HG03432 (cell line): ENCODE results near the gene NLRP7.
"Not testable (repeated sequence)": the region's sequence is repeated elsewhere in the genome, so short reads cannot be mapped to it uniquely, and the experiment has no call there.

Experiments
- ATAC-seq: cut with Tn5 transposase; IDR thresholded peaks from one replicate; pipeline ENCODE4 v1.9.1; 2021; ENCODE audit warnings: mild to moderate bottlenecking, moderate library complexity; ENCODE audit not compliant: unreplicated experiment

The NLRP7 gene

DNA sequence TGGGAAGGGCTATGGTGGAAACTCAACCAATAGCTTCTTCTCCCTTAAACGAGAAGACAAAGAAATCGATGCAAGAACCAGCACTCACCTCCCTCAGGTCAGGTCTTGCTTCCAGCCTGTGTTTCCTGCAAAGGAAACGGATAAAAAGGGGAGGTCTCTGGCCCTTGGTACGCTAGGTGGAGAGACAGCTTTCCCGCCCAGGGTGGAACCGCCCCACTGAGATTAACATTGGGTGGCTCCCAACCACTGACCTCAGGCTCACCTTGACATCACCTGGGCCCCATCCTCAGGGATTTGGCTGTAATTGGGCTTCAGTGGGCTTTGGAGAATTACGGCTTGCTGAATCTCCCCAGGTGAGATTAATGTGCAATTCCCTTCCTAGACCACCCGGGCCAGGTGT lies at the start of gene NLRP7:
NLRP7 (minus strand) TSS at position 150 of the 400 bp plus-strand sequence.
- no peak for ATAC-seq

DNA sequence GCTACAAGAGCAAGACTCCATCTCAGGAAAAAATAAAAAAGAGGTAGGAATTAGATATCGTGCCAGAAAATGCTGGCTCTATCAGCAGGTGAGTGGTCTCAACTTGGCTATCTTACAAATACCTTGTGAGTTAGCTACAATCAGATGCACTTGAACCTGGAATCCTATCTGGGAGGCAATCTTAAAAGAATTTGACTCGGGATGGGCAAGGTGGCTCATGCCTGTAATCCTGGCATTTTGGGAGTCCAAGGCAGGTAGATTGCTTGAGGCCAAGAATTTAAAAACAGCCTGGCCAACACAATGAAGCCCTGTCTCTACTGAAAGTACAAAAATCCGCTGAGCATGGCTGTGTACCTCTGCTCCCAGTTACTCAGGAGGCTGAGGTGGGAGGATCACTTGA lies 48.2 kb upstream of the NLRP7 start:
- no peak for ATAC-seq

- ATAC-seq = not testable (repeated sequence)
Measured at GRCh38 chr19:54989531-54989930, 42.2 kb upstream of the NLRP7 start.

DNA sequence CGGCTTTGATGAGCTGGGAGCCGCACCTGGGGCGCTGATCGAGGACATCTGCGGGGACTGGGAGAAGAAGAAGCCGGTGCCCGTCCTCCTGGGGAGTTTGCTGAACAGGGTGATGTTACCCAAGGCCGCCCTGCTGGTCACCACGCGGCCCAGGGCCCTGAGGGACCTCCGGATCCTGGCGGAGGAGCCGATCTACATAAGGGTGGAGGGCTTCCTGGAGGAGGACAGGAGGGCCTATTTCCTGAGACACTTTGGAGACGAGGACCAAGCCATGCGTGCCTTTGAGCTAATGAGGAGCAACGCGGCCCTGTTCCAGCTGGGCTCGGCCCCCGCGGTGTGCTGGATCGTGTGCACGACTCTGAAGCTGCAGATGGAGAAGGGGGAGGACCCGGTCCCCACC lies 35.2 kb upstream of the NLRP7 start:
- ATAC-seq = not testable (repeated sequence)

DNA sequence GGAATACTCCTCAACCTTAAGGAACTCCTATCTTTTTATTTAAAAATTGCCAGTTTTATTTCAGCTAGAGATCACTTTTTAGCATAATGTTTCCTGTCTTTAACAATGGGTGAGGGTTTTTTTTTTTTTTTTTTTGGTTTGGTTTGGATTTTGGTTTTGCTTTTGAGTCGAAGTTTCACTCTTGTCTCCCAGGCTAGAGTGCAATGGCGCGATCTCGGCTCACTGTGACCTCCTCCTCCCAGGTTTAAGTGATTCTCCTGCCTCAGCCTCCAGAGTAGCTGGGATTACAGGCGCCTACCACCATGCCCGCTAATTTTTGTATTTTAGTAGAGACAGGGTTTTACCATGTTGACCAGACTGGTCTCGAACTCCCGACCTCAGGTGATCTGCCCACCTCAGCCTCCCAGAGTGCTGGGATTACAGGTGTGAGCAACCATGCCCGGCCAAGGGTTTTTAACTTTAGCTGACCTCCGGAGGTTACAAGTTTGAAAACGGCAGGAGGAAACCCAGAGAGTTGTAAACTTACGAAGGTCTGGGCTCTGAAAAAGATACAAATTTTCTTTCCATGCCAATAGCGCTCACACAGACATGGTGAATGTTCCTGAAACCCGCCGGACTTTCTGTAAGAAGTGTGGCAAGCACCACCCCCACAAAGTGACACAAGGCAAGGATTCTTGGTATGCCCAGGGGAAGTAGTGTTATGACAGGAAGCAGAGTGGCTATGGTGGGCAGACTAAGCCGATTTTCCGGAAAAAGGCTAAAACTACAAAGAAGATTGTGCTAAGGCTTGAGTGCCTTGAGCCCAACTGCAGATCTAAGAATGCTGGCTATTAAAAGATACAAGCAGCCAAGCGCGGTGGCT lies 26.1 kb upstream of the NLRP7 start:
- not testable (repeated sequence) for ATAC-seq

DNA sequence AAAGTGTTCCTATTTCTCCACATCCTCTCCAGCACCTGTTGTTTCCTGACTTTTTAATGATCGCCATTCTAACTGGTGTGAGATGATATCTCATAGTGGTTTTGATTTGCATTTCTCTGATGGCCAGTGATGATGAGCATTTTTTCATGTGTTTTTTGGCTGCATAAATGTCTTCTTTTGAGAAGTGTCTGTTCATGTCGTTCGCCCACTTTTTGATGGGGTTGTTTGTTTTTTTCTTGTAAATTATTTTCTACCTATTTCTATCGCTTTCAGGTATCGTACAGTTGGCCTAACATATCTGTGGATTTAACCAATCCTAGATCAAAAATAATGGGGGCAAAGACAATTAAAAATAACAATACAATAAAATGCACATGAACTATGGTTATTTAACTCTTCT lies 24.1 kb upstream of the NLRP7 start:
- ATAC-seq = not testable (repeated sequence)

DNA sequence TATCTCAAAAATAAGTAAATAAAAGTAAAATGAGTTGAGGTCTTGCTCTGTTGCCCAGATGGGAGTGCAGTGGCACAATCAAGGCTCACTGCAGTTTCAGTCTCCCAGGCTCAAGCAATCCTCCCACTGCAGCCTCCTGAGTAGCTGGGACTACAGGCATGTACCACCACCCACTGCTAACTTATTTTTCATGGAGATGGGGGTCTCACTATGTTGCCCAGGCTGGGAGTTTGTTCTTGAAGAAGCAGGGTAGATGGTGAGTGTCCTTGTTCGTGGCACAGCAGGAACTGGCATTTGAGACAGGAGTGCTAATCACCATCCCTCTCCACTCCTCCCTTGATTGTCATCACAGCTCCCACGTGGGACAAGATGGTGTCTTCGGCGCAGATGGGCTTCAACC lies 22.3 kb upstream of the NLRP7 start:
- ATAC-seq = no peak

DNA sequence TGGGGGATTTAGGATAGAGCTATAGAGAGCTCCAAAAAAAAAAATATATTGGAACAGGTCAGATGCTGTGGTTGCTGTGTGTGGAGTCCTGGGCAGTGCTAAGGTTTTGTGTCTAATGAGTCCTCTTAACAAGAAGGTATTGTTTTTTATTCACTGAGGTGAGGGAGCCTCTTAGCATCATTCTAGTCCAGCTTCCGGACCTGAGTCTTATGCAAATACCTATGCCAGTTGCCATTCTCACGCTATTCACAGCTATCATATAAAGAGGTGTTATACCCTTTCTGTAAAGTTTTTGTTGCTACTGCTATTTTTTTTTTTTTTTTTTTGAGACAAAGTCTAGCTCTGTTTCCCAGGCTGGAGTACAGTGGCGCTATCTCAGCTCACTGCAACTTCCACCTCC lies 20.3 kb upstream of the NLRP7 start:
- no peak for ATAC-seq

- ATAC-seq = not testable (repeated sequence)
Measured at GRCh38 chr19:54965055-54965454, 17.7 kb upstream of the NLRP7 start.

GRCh38 chr19:54959840-54960239 lies 12.5 kb upstream of the NLRP7 start:
- ATAC-seq = no peak

GRCh38 chr19:54955376-54955775 lies 8.0 kb upstream of the NLRP7 start:
- no peak for ATAC-seq

- not testable (repeated sequence) for ATAC-seq
Measured at GRCh38 chr19:54953345-54953713, 6.0 kb upstream of the NLRP7 start.

GRCh38 chr19:54952591-54953344 lies 5.4 kb upstream of the NLRP7 start:
- ATAC-seq = no peak

DNA sequence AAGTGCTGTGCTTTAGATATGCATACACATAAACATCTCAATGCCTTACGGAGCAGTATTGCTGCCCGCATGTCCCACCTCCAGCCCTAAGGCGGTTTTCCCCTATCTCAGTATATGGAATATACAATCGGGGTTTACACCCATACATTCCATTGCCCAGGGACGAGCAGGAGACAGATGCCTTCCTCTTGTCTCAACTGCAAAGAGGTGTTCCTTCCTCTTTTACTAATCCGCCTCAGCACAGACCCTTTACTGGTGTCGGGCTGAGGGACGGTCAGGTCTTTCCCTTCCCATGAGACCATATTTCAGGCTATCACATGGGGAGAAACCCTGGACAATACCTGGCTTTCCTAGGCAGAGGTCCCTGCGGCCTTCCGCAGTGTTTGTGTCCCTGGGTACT lies 3.2 kb upstream of the NLRP7 start:
- not testable (repeated sequence) for ATAC-seq

DNA sequence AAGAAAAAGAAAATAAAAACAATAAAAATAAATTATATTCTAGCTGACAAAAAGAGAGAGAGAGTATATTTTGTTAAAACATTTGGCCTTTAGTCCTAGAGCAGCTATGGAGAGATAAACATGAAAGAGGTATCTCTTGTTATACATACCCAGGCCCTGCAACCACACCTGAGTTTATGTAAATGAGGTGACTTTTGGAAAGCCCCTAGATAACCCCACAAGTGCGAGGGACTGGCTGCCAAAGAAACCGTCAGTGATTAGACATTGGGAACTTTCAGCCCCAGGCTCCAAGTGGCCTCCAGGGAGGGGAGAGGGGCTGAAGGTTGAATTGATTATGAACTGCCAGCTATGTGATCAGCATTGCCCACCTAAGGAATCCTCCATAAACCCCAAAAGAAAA lies 2.1 kb upstream of the NLRP7 start:
- no peak for ATAC-seq

GRCh38 chr19:54943772-54944361 lies 3.5 kb downstream of the NLRP7 start:
- ATAC-seq = not testable (repeated sequence)

DNA sequence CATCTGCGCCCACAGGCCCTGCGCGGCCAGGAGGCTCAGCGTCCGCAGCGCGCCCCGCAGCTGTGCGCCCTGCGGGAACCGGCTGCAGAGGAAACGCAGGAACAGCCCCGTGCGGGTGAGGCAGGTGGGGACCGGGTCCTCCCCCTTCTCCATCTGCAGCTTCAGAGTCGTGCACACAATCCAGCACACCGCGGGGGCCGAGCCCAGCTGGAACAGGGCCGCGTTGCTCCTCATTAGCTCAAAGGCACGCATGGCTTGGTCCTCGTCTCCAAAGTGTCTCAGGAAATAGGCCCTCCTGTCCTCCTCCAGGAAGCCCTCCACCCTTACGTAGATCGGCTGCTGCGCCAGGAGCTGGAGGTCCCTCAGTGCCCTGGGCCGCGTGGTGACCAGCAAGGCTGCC lies 7.8 kb downstream of the NLRP7 start:
- ATAC-seq = not testable (repeated sequence)

- no peak for ATAC-seq
Measured at GRCh38 chr19:54938906-54939305, 8.4 kb downstream of the NLRP7 start.

GRCh38 chr19:54937926-54938325 lies 9.4 kb downstream of the NLRP7 start:
- no peak for ATAC-seq

DNA sequence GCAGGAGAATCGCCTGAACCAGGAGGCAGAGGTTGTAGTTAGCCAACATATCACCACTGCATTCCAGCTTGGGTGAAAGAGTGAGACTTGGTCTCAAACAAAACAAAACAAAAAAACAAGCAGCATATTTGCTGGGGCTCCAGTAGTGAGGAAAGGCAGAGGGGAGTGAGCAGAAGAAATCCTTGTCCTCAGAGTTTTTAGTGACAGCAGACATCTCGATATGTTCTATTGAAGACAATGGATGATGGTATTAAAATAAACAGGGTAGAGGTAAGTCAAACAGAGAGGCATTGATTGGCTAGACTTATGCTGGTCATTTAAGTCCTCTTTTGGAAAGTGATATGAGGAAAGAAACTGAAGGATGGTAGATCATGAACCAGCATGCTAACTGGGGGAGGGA lies 19.0 kb downstream of the NLRP7 start:
- ATAC-seq = no peak

- no peak for ATAC-seq
Measured at GRCh38 chr19:54923276-54923675, 24.1 kb downstream of the NLRP7 start.

- ATAC-seq = no peak
Measured at GRCh38 chr19:54921082-54921481, 26.2 kb downstream of the NLRP7 start.
